Aortic smooth muscle cell (primary cell): ENCODE measurements around the gene NUDT11. TPM values are rescaled to one million over a fixed set of nuclear protein-coding genes. Genes with fewer than 3 reads are reported as not detected.

Experiments
- total RNA-seq: library from RNA; depleted of rRNA; stranded (reverse); fragments of >200 nt; gene quantifications from 2 replicates; pipeline ENCODE4 v1.2.3, GENCODE V29; 2014

NUDT11 gene
- 7.3 and 7.5 TPM in 2 replicates for total RNA-seq

DNA sequence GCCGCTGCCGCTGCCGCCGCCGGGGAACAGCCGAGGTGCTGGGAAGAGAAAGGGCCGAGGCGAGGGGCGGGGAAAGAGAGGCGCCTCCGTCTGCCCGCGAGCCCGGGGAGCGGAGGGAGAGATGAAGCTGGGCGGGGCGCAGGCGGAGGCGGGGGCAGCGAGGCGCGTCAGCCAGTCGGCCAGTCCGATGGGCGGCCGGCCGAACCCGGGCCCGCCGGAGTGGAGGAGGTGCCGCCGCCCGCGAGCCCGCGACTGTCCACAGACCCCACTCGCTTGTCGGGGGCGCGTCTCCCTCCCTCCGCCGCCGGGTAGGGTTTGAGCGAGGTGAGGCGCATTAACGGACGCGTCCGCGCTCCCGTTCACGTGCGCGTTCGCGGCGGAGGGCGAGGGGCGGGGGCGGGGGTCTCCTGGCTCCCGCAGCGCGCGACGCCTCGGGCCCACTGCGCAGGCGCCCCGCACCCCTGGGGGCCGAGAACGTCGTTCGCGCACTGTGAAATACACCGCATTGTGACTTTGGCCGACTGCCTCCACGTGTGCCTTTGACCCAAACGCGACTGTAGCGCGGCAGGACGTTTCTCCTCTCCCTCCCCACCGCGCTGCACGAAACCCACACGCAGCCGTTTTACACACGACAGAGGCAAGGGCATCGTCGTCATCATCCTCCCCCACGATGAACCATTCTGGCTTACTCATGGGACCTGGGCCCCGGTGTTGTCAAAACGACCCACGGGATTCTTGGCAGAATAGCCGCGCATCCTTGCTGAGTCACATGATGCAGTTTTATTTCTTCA, at the start of gene NUDT11:
TSS of gene NUDT11 (minus strand) at position 92 of the 791 bp plus-strand sequence. CDS start 148 bp downstream, outside the sequence.

Other genes with a start within 250 kb of the NUDT11 start
- 0.53 and 0.62 TPM in 2 replicates for gene NUDT10, start 163.8 kb downstream of the NUDT11 start, total RNA-seq
- not detected in 2 replicates for gene CENPVL3, start 122.3 kb upstream of the NUDT11 start, total RNA-seq
- gene CENPVL2, start 186.2 kb upstream of the NUDT11 start, total RNA-seq = not detected in 2 replicates
- not detected in 2 replicates for gene CENPVL1, start 213.9 kb upstream of the NUDT11 start, total RNA-seq
- gene GSPT2, start 246.8 kb upstream of the NUDT11 start, total RNA-seq = 5.2 and 8.0 TPM in 2 replicates